ENCODE data around the gene HSPBP1. TPM values are rescaled to one million over a fixed set of nuclear protein-coding genes. Genes with fewer than 3 reads are reported as not detected.

HSPBP1 gene
- total and polyA plus RNA-seq, 2 of the 13 experiments (the other 11 are each of a cell fraction or from before 2014, with no cell fraction given), result 22.3 to 33.7 TPM

DNA sequence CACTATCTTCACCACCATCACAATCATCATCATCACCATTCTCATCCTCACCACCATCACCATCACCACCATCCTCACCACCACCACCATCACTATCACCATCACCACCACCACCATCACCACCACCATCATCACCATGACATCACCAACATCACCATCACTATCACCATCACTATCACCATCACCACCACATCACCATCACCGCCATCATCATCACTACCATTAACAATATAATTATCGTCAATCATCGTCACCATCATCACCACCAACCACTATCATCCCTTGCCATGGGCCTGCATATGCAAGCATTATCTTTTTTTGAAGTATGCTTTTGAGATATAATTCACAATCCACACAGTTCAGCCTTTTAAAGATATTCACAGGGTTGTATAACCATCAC, 13.5 kb downstream of the HSPBP1 start:
- in situ Hi-C loops (cut with HindIII; ENCODE audit: extremely low pct_ligation_motif_present, low pct_unique_long_range_greater_than_20kb) (no loop called here), intact Hi-C loops (cut with micrococcal nuclease; ENCODE audit: unreplicated experiment) (no loop called here)
- CTCF ChIA-PET (ENCODE audit: low intra/inter-chr PET ratio, low total read pairs), result no interaction called here
- no peaks in the 10 kb centered on the region for H3K9me3 ChIP-seq (ENCODE audit: low read length)
- no peak for ATAC-seq
- H3K4me1 ChIP-seq (ENCODE audit: insufficient read depth, low read length), result 0 out of 2 replicates have a peak, but pooled peaks cover 5% of the 10 kb centered on the region
- POLR2A ChIA-PET, result no interaction called here
- no peaks in the 10 kb centered on the region for H3K79me2 ChIP-seq (ENCODE audit: insufficient read depth, low read length)
- 94% methylated on average over 3 of the region's 3 CpGs for WGBS (ENCODE audit: low lambda C conversion rate)
- no peaks in the 10 kb centered on the region; a peak in 1 of 5 replicates for H3K36me3 ChIP-seq (replicated peaks in 1 of 2; ENCODE audit: control insufficient read depth in 1 of 2, insufficient read depth in 2 of 2, low read length in 2 of 2)
- TF ChIP-seq ZNF644 (CRISPR knock-in tag; IDR thresholded peaks at IDR 0.05; ENCODE audit: low read depth) (no peak), ATF7 (IDR thresholded peaks at IDR 0.05) (peak; percentile 80), ATF7 (CRISPR knock-in tag; IDR thresholded peaks at IDR 0.05) (no peak), CREB1 (IDR thresholded peaks at IDR 0.05) (peak; percentile 87), CREB1 (CRISPR knock-in tag; IDR thresholded peaks at IDR 0.05) (no peak)
- H4K20me1 ChIP-seq (ENCODE audit: insufficient read depth, low read length), result no peaks in the 10 kb centered on the region
- BruUV-seq (replicated peaks), result no TSS peak
- no peak overlapping the region for H3K4me2 ChIP-seq (ENCODE audit: low read depth, low read length)
- no peaks in the 10 kb centered on the region; a peak in 1 of 5 replicates for H3K27me3 ChIP-seq (ENCODE audit: control insufficient read depth in 1 of 2, insufficient read depth in 2 of 2, low read length in 2 of 2)
- no peak overlapping the region for H2AFZ ChIP-seq (ENCODE audit: low read length)
- no peak overlapping the region for H3K4me3 ChIP-seq (replicated peaks in 1 of 3; ENCODE audit: insufficient read depth in 1 of 3, low read depth in 2 of 3, low read length in 3 of 3)
- H3K9ac ChIP-seq (ENCODE audit: insufficient read depth, low read depth, low read length), result no peak overlapping the region
- FAIRE-seq, result no peak
- H3K27ac ChIP-seq (ENCODE audit: extremely low read length, insufficient read depth, low read length), result no peak overlapping the region
- DNase-seq (ENCODE audit: low spot score), result no peak

DNA sequence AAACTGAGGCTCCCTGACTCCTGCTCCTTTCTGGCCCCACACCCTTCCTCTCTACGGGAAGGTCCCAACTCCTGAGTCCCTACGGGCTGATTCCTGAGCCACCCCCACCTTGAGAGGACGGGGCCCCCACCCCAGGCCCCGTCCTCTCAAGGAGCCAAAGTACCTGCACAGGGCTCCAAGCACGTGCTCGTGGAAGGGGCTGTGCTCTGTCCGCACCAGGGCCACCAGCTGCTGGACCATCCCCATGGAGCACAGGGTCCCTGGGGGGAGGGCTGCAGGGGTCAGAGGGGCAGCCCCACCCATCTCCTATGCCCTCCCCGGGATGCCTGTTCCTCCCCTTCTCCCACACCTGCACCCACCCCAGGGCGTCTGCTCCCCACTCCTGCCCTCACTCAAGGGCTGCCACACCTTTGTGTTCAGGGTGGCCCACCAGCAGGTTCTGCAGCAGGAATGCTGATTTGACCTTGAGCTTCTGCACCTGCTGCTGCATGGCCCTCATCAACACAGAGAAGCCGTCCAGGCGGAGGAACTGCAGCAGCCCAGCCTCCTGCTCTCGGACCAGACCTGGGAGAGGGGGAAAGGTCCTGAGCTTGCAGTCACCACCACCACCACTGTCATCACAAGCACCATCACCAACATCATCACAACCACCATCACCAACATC, 14.1 kb downstream of the HSPBP1 start:
- POLR2A ChIA-PET, result no interaction called here

More for the DNA sequence above, 14.1 kb downstream of the HSPBP1 start:
- no peaks in the 10 kb centered on the region; a peak in 1 of 5 replicates for H3K36me3 ChIP-seq (replicated peaks in 1 of 2; ENCODE audit: control insufficient read depth in 1 of 2, insufficient read depth in 2 of 2, low read length in 2 of 2)
- 95% methylated on average over 6 of the region's 12 CpGs for WGBS (ENCODE audit: low lambda C conversion rate)
- no peaks in the 10 kb centered on the region for H3K9me3 ChIP-seq (ENCODE audit: low read length)
- no peak overlapping the region for H2AFZ ChIP-seq (ENCODE audit: low read length)
- intact Hi-C loops (cut with micrococcal nuclease; ENCODE audit: unreplicated experiment), result no loop called here
- H3K4me1 ChIP-seq (ENCODE audit: insufficient read depth, low read length), result 0 out of 2 replicates have a peak, but pooled peaks cover 5% of the 10 kb centered on the region
- BruUV-seq (replicated peaks), result no TSS peak
- DNase-seq (ENCODE audit: low spot score), result no peak
- CTCF ChIA-PET (ENCODE audit: low intra/inter-chr PET ratio, low total read pairs), result no interaction called here
- FAIRE-seq, result no peak
- H3K4me2 ChIP-seq (ENCODE audit: low read depth, low read length), result no peak overlapping the region
- H3K4me3 ChIP-seq (replicated peaks in 1 of 3; ENCODE audit: insufficient read depth in 1 of 3, low read depth in 2 of 3, low read length in 3 of 3), result no peak overlapping the region
- H3K9ac ChIP-seq (ENCODE audit: insufficient read depth, low read depth, low read length), result no peak overlapping the region
- no peaks in the 10 kb centered on the region for H4K20me1 ChIP-seq (ENCODE audit: insufficient read depth, low read length)
- ATAC-seq, result no peak
- no peaks in the 10 kb centered on the region; a peak in 1 of 5 replicates for H3K27me3 ChIP-seq (ENCODE audit: control insufficient read depth in 1 of 2, insufficient read depth in 2 of 2, low read length in 2 of 2)
- in situ Hi-C loops (cut with HindIII; ENCODE audit: extremely low pct_ligation_motif_present, low pct_unique_long_range_greater_than_20kb), result no loop called here
- no peak overlapping the region for H3K27ac ChIP-seq (ENCODE audit: extremely low read length, insufficient read depth, low read length)
- H3K79me2 ChIP-seq (ENCODE audit: insufficient read depth, low read length), result no peaks in the 10 kb centered on the region
- TF ChIP-seq ZNF768 (CRISPR knock-in tag; IDR thresholded peaks at IDR 0.05) (peak; percentile 91), ZNF224 (CRISPR knock-in tag; IDR thresholded peaks at IDR 0.05) (no peak), TEAD3 (CRISPR knock-in tag; optimal IDR thresholded peaks at IDR 0.05; ENCODE audit: borderline replicate concordance) (peak; percentile 11)
- TF ChIP-seq, protein P1, sequence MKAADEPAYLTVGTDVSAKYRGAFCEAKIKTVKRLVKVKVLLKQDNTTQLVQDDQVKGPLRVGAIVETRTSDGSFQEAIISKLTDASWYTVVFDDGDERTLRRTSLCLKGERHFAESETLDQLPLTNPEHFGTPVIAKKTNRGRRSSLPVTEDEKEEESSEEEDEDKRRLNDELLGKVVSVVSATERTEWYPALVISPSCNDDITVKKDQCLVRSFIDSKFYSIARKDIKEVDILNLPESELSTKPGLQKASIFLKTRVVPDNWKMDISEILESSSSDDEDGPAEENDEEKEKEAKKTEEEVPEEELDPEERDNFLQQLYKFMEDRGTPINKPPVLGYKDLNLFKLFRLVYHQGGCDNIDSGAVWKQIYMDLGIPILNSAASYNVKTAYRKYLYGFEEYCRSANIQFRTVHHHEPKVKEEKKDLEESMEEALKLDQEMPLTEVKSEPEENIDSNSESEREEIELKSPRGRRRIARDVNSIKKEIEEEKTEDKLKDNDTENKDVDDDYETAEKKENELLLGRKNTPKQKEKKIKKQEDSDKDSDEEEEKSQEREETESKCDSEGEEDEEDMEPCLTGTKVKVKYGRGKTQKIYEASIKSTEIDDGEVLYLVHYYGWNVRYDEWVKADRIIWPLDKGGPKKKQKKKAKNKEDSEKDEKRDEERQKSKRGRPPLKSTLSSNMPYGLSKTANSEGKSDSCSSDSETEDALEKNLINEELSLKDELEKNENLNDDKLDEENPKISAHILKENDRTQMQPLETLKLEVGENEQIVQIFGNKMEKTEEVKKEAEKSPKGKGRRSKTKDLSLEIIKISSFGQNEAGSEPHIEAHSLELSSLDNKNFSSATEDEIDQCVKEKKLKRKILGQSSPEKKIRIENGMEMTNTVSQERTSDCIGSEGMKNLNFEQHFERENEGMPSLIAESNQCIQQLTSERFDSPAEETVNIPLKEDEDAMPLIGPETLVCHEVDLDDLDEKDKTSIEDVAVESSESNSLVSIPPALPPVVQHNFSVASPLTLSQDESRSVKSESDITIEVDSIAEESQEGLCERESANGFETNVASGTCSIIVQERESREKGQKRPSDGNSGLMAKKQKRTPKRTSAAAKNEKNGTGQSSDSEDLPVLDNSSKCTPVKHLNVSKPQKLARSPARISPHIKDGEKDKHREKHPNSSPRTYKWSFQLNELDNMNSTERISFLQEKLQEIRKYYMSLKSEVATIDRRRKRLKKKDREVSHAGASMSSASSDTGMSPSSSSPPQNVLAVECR (CRISPR knock-in tag; IDR thresholded peaks at IDR 0.05; ENCODE audit: borderline replicate concordance), result 0 out of 2 replicates have a peak, but pooled peaks have one; percentile 23

Measured in HepG2 (cell line).